Nephron progenitor cell (in vitro differentiated cells): Measurements from ENCODE around the gene KLHL25.

ENCODE experiments used
- DNase-seq: peaks from one replicate; pipeline ENCODE4 v3.0.0; 2021
- H3K27ac Mint-ChIP-seq: 2 replicates; pipeline ENCODE4 v1.8.0; 2021; ENCODE audit warnings: mild to moderate bottlenecking, moderate library complexity, mixed read lengths
- H3K27me3 Mint-ChIP-seq: 2 replicates; pipeline ENCODE4 v1.8.0; 2021; ENCODE audit warnings: mild to moderate bottlenecking, low read depth, mixed read lengths; ENCODE audit not compliant: poor library complexity
- H3K36me3 Mint-ChIP-seq: 2 replicates; pipeline ENCODE4 v1.8.0; 2021; ENCODE audit warnings: low read depth, mixed read lengths
- H3K4me1 Mint-ChIP-seq: 2 replicates; pipeline ENCODE4 v1.8.0; 2021; ENCODE audit warnings: mixed read lengths
- H3K4me3 Mint-ChIP-seq: 2 replicates; pipeline ENCODE4 v1.8.0; 2021; ENCODE audit warnings: mild to moderate bottlenecking, moderate library complexity, mixed read lengths
- H3K9me3 Mint-ChIP-seq: 2 replicates; pipeline ENCODE4 v1.8.0; 2021; ENCODE audit warnings: mild to moderate bottlenecking, moderate library complexity, mixed read lengths
- TF ChIP-seq, protein P1 (sequence below): fragments of 200-600 bp; sonication (generic); IDR thresholded peaks from 2 replicates; pipeline ENCODE4 v1.5.0; 2021; ENCODE audit warnings: antibody characterized with exemption

The KLHL25 gene

GRCh38 chr15:85828874-85829273, 34.1 kb upstream of the KLHL25 start:
- TF ChIP-seq, protein P1, sequence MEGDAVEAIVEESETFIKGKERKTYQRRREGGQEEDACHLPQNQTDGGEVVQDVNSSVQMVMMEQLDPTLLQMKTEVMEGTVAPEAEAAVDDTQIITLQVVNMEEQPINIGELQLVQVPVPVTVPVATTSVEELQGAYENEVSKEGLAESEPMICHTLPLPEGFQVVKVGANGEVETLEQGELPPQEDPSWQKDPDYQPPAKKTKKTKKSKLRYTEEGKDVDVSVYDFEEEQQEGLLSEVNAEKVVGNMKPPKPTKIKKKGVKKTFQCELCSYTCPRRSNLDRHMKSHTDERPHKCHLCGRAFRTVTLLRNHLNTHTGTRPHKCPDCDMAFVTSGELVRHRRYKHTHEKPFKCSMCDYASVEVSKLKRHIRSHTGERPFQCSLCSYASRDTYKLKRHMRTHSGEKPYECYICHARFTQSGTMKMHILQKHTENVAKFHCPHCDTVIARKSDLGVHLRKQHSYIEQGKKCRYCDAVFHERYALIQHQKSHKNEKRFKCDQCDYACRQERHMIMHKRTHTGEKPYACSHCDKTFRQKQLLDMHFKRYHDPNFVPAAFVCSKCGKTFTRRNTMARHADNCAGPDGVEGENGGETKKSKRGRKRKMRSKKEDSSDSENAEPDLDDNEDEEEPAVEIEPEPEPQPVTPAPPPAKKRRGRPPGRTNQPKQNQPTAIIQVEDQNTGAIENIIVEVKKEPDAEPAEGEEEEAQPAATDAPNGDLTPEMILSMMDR: no peak
- DNase-seq: no peak
- Mint-ChIP-seq H3K27me3 (peaks cover 12% of the 10 kb centered on the region), H3K36me3 (no peaks in the 10 kb centered on the region), H3K9me3 (no peaks in the 10 kb centered on the region), H3K4me1 (peaks cover 16% of the 10 kb centered on the region), H3K4me3 (no peak overlapping the region), H3K27ac (no peak overlapping the region)

- TF ChIP-seq, protein P1: no peak
- Mint-ChIP-seq H3K36me3 (no peaks in the 10 kb centered on the region), H3K27ac (no peak overlapping the region), H3K4me3 (no peak overlapping the region), H3K4me1 (peaks cover 16% of the 10 kb centered on the region), H3K27me3 (peaks cover 8% of the 10 kb centered on the region), H3K9me3 (no peaks in the 10 kb centered on the region)
- DNase-seq: no peak
These were observed 33.4 kb upstream of the KLHL25 start for GRCh38 chr15:85828126-85828525.

DNA sequence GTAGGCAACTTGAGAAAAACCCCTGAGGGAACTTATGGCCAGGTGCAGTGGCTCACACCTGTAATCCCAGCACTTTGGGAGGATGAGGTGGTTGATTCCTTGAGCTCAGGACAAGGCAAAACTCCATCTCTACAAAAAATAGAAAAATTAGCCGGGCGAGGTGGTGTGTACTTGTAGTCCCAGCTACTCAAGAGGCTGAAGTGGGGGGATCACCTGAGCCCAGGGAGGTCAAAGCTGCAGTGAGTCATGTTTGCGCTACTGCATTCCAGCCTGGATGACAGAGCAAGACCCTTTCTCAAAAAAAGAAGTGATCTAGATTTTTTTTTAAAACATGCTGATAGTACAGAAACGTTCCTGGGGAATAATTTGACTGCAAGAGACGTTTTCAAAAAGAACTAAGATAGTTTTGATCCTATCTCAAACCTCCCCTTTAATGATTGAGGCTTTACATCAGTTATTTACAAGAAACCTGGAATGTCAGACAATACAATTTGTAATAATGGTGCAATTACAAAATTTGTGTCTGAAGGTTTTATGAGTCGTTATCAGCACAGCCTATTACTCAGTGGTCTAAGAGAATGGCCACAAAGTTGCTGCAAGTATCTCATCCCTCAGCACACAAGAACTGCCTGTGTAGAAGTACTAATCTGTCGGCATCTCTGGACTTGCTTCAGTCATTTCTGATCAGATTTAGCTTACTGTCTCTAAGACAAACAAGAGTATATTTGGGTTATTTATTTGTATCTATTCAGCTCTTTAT, 32.2 kb upstream of the KLHL25 start:
- H3K9me3 Mint-ChIP-seq: no peaks in the 10 kb centered on the region
- DNase-seq: no peak
- TF ChIP-seq, protein P1: no peak
- H3K36me3 Mint-ChIP-seq: no peaks in the 10 kb centered on the region
- H3K27me3 Mint-ChIP-seq: peaks cover 7% of the 10 kb centered on the region
- H3K27ac Mint-ChIP-seq: no peak overlapping the region
- H3K4me3 Mint-ChIP-seq: no peak overlapping the region
- H3K4me1 Mint-ChIP-seq: peaks cover 14% of the 10 kb centered on the region

GRCh38 chr15:85825719-85826118, 31.0 kb upstream of the KLHL25 start:
- Mint-ChIP-seq H3K4me3 (no peak overlapping the region), H3K4me1 (peaks cover 5% of the 10 kb centered on the region), H3K9me3 (no peaks in the 10 kb centered on the region), H3K27me3 (peaks cover 7% of the 10 kb centered on the region), H3K36me3 (no peaks in the 10 kb centered on the region), H3K27ac (no peak overlapping the region)
- TF ChIP-seq, protein P1: no peak
- no peak for DNase-seq

GRCh38 chr15:85825118-85825517, 30.4 kb upstream of the KLHL25 start:
- Mint-ChIP-seq H3K4me3 (no peak overlapping the region), H3K36me3 (no peaks in the 10 kb centered on the region), H3K27ac (no peak overlapping the region), H3K4me1 (no peaks in the 10 kb centered on the region), H3K27me3 (peaks cover 7% of the 10 kb centered on the region), H3K9me3 (no peaks in the 10 kb centered on the region)
- DNase-seq: no peak
- TF ChIP-seq, protein P1: no peak

DNA sequence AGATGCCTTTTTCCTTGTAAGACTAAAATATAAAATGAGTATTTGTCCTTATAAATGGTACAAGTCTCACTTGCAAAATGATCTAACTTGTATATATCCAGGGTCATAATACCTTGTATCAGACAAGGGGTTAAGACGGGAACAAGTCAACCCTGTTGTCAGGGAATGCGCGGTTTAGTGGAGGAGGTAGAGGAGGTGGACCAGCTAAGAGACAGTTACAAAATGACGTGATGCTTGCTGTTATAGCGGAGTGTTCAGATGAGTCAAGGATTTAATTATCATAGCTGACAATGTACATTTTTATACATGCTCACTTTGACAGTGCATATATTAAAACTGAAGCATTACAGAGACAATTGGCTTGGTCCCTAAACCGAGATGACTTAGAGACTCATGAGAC, 26.8 kb upstream of the KLHL25 start:
- TF ChIP-seq, protein P1: no peak
- Mint-ChIP-seq H3K36me3 (no peaks in the 10 kb centered on the region), H3K27me3 (peaks cover 4% of the 10 kb centered on the region), H3K9me3 (no peaks in the 10 kb centered on the region), H3K27ac (no peak overlapping the region), H3K4me1 (no peaks in the 10 kb centered on the region), H3K4me3 (no peak overlapping the region)
- no peak for DNase-seq
